Body of pancreas (tissue), 4 donors: ENCODE data around the gene CDK13.

Source experiments
- CTCF ChIP-seq, 7 experiments: fragments of 450-650 bp in 4 of 7; fragments of 200-600 bp in 3 of 7; sonication (generic) in 3 of 7; IDR thresholded peaks; one replicate each; pipeline ENCODE4 v1.5.1; 2016 to 2019; ENCODE audit warnings: antibody characterized with exemption in 7 of 7
- POLR2A ChIP-seq, 3 donors: fragments of 450-650 bp; IDR thresholded peaks; one replicate each; pipeline ENCODE4 v1.6.1; 2016; ENCODE audit warnings: antibody characterized with exemption in 3 of 3, mild to moderate bottlenecking in 2 of 3

DNA sequence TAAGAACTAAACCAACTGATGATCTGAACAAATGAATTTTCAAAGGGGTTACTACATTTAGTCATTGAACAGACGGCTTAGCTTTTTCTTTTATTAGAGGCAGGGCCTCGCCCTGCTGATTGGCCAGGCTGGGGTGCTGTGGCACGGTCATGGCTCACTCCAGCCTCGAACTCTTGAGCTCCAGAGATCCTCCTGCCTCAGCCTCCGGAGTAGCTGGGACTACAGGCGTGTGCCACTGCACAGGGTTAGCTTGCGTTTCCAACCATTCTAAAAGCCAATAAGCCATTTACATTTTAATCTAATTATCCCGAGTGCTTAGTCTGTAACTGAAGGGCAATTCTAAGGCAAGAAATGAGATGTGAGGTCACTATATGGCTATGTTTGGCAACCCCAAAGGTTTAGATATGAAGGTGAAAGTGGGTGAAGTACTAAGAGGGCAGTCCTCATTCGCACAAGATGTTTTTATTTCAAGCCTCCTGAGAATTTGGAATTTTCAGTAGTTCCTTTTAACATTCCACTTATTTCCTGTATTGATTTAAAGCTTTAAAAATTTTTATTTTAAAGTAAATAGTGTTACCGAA lies 1.6 kb upstream of the CDK13 start:
- TF ChIP-seq CTCF (IDR thresholded peaks at IDR 0.05) (no peak), POLR2A (IDR thresholded peaks at IDR 0.05) (no peak)
